ENCODE results near the gene APH1A.

GRCh38 chr1:150243003-150243402, 25.8 kb downstream of the APH1A start:
- TF ChIP-seq GABPA (IDR thresholded peaks at IDR 0.05; ENCODE audit: low read depth) (no peak), REST (IDR thresholded peaks at IDR 0.05; ENCODE audit: insufficient replicate concordance, low read depth) (no peak), CTCF (IDR thresholded peaks at IDR 0.05; ENCODE audit: insufficient read depth, low read length) (no peak), SPI1 (IDR thresholded peaks at IDR 0.05; ENCODE audit: borderline replicate concordance, low read depth) (no peak)
